ENCODE data around the gene PLCD1. TPM values are rescaled to one million over a fixed set of nuclear protein-coding genes. Genes with fewer than 3 reads are reported as not detected.

Gene PLCD1
- total RNA-seq, 3 donors from 2014 or later = 1.8 to 3.4 (median 1.9) TPM

- H3K4me3 Mint-ChIP-seq = peak overlapping the region; percentile 53
- ATAC-seq (no peak), DNase-seq (no peak)
- peaks cover 3% of the 10 kb centered on the region for H3K27me3 Mint-ChIP-seq (ENCODE audit: low read depth)
- H3K4me1 Mint-ChIP-seq (ENCODE audit: low read depth) = peaks cover 27% of the 10 kb centered on the region
- H3K36me3 Mint-ChIP-seq (ENCODE audit: insufficient read depth) = no peaks in the 10 kb centered on the region
- H3K9me3 Mint-ChIP-seq = no peaks in the 10 kb centered on the region
These were observed 932 bp upstream of the PLCD1 start for GRCh38 chr3:38030126-38031021.

DNA sequence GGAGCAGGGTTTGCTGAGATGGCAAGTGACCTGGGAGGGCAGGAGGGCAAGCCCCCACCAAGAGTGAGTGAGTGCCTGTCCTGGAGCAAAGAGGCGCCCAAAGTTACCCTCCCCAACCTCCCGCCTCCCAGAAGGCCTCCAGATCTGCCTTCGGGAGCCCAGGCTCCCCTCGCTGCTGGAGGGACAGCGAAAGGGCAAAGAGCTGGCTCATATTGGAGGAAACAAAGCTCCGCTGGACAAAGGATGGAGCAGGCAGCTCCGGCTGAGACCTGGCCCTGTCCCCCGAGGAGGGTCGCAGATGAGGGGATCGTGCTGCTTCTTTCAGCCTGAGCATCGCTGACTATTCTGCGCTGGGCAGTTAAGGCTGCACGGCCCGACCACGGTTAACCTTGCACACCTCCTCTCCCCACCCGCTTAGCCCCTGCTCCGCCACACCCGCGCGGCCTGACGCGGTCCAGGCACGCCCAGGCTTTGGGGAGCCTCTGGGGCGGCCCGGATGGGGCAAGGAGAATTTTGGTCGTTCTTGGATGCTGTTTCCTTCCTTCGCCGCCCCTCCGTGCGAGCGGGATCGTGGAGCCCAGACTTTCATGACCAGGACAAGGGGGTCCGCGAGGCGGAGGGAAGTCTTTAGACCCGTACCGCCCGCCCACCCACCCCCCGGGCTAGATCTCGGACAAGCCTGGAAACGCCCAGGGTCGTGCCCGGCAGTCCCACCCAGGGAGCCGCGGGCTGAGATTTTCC is 651 bp downstream of the PLCD1 start:
- DNase-seq (no peak), ATAC-seq (no peak)
- Mint-ChIP-seq H3K9me3 (no peaks in the 10 kb centered on the region), H3K27me3 (ENCODE audit: low read depth) (peaks cover 3% of the 10 kb centered on the region), H3K4me3 (peak overlapping the region; percentile 53), H3K4me1 (ENCODE audit: low read depth) (peaks cover 41% of the 10 kb centered on the region), H3K36me3 (ENCODE audit: insufficient read depth) (no peaks in the 10 kb centered on the region)

DNA sequence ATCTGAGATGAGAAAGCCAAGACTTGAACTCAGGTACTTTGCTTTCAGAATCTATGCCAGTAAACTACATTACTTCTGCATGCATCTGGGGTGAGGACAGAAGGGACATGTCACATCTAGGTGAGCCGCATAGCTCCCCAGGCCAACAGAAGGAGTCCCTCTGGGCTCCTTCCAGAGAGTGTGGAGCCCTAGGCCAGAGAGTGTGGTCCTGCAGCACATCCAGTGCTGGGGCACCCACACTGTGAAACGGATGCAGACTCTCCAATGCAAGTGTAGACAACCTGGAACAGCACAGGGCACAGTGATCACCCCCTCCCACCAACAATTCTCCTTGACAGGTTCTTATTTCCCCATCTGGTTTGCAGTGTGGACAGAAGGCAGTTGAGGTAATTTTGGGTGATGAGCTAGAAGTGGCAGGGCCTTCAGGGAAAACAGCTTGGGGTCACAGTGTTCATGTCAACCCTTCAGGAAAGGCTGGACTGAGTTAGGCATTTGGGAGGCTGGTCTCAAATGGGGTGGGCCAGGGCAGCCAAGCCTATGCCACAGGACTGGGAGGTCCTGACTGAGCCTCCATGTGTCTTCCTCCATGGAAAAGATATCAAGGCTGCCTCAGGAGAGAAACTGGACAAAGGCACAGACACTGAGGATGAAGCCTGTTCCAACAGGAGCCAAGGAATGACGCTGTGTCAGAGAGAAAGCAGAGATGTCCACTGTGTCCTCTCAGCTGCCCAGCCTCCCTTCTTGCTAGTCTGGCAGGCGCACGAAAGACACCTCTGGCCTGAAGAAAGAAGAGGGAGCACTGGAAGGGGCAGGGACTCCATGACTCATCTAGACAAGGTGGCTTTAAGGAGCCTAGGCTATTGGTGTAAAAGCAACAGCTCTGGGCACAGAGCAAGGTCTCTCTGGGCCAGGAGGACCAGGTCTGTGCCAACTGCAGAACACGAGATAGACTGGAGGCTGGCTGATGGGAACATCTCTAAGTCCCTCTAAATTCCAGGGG is 1.7 kb downstream of the PLCD1 start:
- peak overlapping the region; percentile 53 for H3K4me3 Mint-ChIP-seq
- no peaks in the 10 kb centered on the region for H3K36me3 Mint-ChIP-seq (ENCODE audit: insufficient read depth)
- no peaks in the 10 kb centered on the region for H3K9me3 Mint-ChIP-seq
- no peak for DNase-seq
- no peaks in the 10 kb centered on the region for H3K27me3 Mint-ChIP-seq (ENCODE audit: low read depth)
- H3K4me1 Mint-ChIP-seq (ENCODE audit: low read depth) = peaks cover 51% of the 10 kb centered on the region
- no peak for ATAC-seq

DNA sequence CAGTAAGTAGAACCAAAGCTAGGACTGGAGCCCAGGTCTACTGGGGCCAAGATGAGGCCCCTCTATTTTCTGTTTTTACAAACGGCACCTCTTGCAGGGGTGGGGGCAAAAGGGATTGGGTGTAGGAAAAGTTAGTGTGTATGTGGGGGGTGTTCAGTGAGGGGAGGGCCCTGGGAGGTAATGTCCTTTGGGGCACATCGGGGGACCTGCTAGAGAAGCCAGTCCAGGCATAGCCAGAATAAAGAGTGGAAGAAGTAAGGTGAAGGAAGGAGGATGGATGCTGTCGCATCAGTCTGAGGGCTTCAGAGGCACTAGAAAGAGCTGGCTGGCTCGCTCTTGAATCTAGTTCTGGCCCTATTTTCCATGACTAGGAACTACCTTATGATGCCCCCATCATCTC is 2.6 kb downstream of the PLCD1 start:
- H3K27me3 Mint-ChIP-seq (ENCODE audit: low read depth) = no peaks in the 10 kb centered on the region
- ATAC-seq (no peak), DNase-seq (no peak)
- no peaks in the 10 kb centered on the region for H3K36me3 Mint-ChIP-seq (ENCODE audit: insufficient read depth)
- H3K9me3 Mint-ChIP-seq = no peaks in the 10 kb centered on the region
- peaks cover 55% of the 10 kb centered on the region for H3K4me1 Mint-ChIP-seq (ENCODE audit: low read depth)
- H3K4me3 Mint-ChIP-seq = no peak overlapping the region

DNA sequence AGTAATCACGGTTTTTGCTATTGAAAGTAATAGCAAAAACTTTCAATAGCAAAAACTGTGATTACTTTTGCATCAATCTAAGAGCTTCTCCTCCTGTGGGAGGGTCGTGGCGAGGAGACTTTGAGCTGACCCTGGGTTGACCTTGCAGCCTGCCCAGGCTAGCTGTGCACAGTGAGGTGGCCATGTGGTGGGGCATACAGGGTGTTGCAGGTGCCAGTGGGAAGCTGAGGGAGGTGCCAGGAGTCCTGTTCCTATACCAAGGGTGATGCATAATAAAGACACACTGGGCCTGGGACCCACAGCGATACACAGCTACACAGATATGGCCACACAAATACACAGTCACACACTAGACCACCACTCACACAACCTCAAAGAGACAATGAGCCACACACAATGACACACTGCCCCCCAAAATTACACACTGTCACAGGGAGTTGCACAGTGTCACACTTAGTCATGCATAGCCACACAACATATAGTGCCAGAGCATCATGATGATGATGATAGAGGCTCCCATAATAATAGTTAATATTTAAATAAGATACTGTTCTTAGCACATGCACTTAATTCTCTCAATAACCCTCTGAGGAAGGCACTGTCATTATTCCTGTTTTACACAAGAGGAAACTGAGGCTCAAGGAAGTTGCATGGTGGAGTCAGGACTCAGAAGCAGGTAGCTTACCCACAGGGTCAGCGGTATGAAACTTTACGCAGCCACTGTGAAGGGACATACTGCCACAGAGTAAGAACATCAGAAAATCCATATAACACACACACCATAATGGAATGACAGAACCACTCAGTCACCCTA is 6.3 kb downstream of the PLCD1 start:
- ATAC-seq (no peak), DNase-seq (no peak)
- H3K4me1 Mint-ChIP-seq (ENCODE audit: low read depth) = peaks cover 37% of the 10 kb centered on the region
- H3K4me3 Mint-ChIP-seq = peak overlapping the region; percentile 88
- peaks cover 12% of the 10 kb centered on the region for H3K36me3 Mint-ChIP-seq (ENCODE audit: insufficient read depth)
- H3K9me3 Mint-ChIP-seq = no peaks in the 10 kb centered on the region
- no peaks in the 10 kb centered on the region for H3K27me3 Mint-ChIP-seq (ENCODE audit: low read depth)

- Mint-ChIP-seq H3K4me1 (ENCODE audit: low read depth) (peaks cover 34% of the 10 kb centered on the region), H3K4me3 (no peak overlapping the region), H3K27me3 (ENCODE audit: low read depth) (no peaks in the 10 kb centered on the region), H3K9me3 (no peaks in the 10 kb centered on the region), H3K36me3 (ENCODE audit: insufficient read depth) (peaks cover 19% of the 10 kb centered on the region)
- ATAC-seq (no peak), DNase-seq (no peak)
These were observed 7.1 kb downstream of the PLCD1 start for GRCh38 chr3:38022301-38022700.

GRCh38 chr3:38021196-38021595 is 8.2 kb downstream of the PLCD1 start:
- ATAC-seq = no peak
- Mint-ChIP-seq H3K4me1 (ENCODE audit: low read depth) (peaks cover 34% of the 10 kb centered on the region), H3K4me3 (no peak overlapping the region), H3K36me3 (ENCODE audit: insufficient read depth) (peaks cover 28% of the 10 kb centered on the region), H3K9me3 (no peaks in the 10 kb centered on the region), H3K27me3 (ENCODE audit: low read depth) (no peaks in the 10 kb centered on the region)
- DNase-seq = no peak

GRCh38 chr3:38020342-38020726 is 9.1 kb downstream of the PLCD1 start:
- peaks cover 28% of the 10 kb centered on the region for H3K4me1 Mint-ChIP-seq (ENCODE audit: low read depth)
- no peaks in the 10 kb centered on the region for H3K27me3 Mint-ChIP-seq (ENCODE audit: low read depth)
- ATAC-seq (no peak), DNase-seq (no peak)
- no peak overlapping the region for H3K4me3 Mint-ChIP-seq
- peaks cover 35% of the 10 kb centered on the region for H3K36me3 Mint-ChIP-seq (ENCODE audit: insufficient read depth)
- no peaks in the 10 kb centered on the region for H3K9me3 Mint-ChIP-seq

GRCh38 chr3:38019658-38020341 is 9.6 kb downstream of the PLCD1 start:
- no peaks in the 10 kb centered on the region for H3K9me3 Mint-ChIP-seq
- no peak for ATAC-seq
- no peak for DNase-seq
- H3K27me3 Mint-ChIP-seq (ENCODE audit: low read depth) = no peaks in the 10 kb centered on the region
- H3K36me3 Mint-ChIP-seq (ENCODE audit: insufficient read depth) = peaks cover 40% of the 10 kb centered on the region
- no peak overlapping the region for H3K4me3 Mint-ChIP-seq
- peaks cover 24% of the 10 kb centered on the region for H3K4me1 Mint-ChIP-seq (ENCODE audit: low read depth)

GRCh38 chr3:38018296-38019266 is 10.9 kb downstream of the PLCD1 start:
- ATAC-seq (no peak), DNase-seq (no peak)
- Mint-ChIP-seq H3K36me3 (ENCODE audit: insufficient read depth) (peaks cover 45% of the 10 kb centered on the region), H3K4me3 (no peak overlapping the region), H3K4me1 (ENCODE audit: low read depth) (peaks cover 11% of the 10 kb centered on the region), H3K27me3 (ENCODE audit: low read depth) (no peaks in the 10 kb centered on the region), H3K9me3 (no peaks in the 10 kb centered on the region)

DNA sequence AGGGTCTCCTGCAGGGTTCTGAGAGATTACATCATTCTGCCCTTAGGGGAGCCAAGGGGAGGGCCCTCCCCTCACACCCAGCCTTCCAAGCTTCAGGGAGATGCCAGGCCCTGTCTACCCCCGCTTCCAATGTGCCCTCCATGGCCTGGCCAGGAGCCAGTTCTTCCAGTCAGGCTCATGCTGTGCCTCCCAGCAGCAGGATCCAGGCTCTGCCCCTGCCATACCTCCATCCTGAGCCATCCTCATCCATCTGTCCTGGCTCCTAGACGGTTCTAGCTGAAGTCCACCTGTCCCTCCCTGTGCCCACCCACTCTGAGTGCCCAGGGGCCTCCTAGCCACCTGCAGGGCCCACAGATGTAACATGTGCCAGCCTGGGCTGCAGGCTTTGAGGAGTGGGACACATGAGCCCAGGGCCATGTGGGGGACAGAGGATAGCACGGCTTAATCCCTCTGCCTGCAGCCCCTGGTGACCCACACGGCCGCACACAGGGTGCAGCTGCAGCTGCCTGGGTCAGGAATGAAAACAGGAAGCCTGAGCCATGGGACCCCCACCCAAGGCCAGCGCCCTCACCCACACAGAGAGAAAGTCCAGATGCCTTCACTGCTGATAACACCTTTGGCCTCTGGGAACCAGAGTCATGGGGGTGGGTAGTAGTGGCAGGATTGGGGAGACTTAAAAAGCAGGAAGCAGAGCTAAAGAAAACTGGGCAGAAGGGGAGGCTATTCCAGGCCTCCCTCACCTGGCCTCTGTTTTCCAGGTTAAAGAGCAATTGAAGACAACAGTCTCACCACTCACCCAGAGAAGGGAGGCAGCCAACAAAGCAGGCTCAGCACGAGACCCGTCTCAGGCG is 11.8 kb downstream of the PLCD1 start:
- Mint-ChIP-seq H3K27me3 (ENCODE audit: low read depth) (no peaks in the 10 kb centered on the region), H3K9me3 (no peaks in the 10 kb centered on the region), H3K36me3 (ENCODE audit: insufficient read depth) (peaks cover 46% of the 10 kb centered on the region), H3K4me3 (no peak overlapping the region), H3K4me1 (ENCODE audit: low read depth) (peaks cover 4% of the 10 kb centered on the region)
- no peak for DNase-seq
- no peak for ATAC-seq
